Type B pancreatic cell (in vitro differentiated cells): ENCODE results near the gene SMIM35. TPM values are rescaled to one million over a fixed set of nuclear protein-coding genes. Genes with fewer than 3 reads are reported as not detected.

Experiments used
- DNase-seq: peaks from one replicate; pipeline ENCODE4 v3.0.0; 2021; ENCODE audit warnings: mixed read lengths; ENCODE audit not compliant: unreplicated experiment; ENCODE audit errors: extremely low spot score
- H3K27ac Mint-ChIP-seq: 2 replicates; pipeline ENCODE4 v1.8.0; 2021; ENCODE audit warnings: mild to moderate bottlenecking, mixed read lengths
- H3K27me3 Mint-ChIP-seq: 2 replicates; pipeline ENCODE4 v1.8.0; 2021; ENCODE audit warnings: mixed read lengths
- H3K36me3 Mint-ChIP-seq: 2 replicates; pipeline ENCODE4 v1.8.0; 2021; ENCODE audit warnings: mixed read lengths
- H3K4me1 Mint-ChIP-seq: one replicate; pipeline ENCODE4 v1.8.0; 2021; ENCODE audit warnings: mixed read lengths; ENCODE audit not compliant: unreplicated experiment
- H3K4me3 Mint-ChIP-seq: 2 replicates; pipeline ENCODE4 v1.8.0; 2021; ENCODE audit warnings: mild to moderate bottlenecking, mixed read lengths
- H3K9me3 Mint-ChIP-seq: 2 replicates; pipeline ENCODE4 v1.8.0; 2021; ENCODE audit warnings: mixed read lengths
- total RNA-seq: library from RNA; stranded (reverse); gene quantifications from 2 replicates; pipeline ENCODE4 v1.2.1, GENCODE V29; 2021; ENCODE audit warnings: low replicate concordance
- TF ChIP-seq, protein P1 (sequence below): fragments of 200-600 bp; sonication (generic); conservative IDR thresholded peaks from 2 replicates; pipeline ENCODE4 v1.5.0; 2021; ENCODE audit warnings: antibody characterized with exemption, mild to moderate bottlenecking

The SMIM35 gene
- total RNA-seq, 1 donor from 2014 or later = 0.17 TPM

DNA sequence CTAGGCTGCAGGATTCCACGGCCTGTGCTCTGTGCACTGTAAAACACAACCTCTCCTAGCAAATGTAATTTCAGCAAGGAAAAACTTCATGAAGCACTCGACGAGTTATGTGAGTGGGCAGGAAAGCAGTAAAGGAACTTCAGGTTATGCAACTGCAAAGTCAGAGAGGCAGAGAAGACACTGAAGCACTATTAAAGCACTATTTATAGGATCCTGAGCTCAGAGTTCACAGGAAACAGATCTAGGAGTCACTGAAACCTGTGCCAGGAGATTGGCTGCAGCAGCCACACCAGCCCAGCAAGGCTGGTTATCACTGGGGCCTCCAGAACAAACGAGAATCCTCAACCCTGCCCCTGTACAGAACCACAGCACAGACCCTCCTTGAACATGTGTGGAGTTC is 2.5 kb downstream of the SMIM35 start:
- H3K27me3 Mint-ChIP-seq = no peaks in the 10 kb centered on the region
- DNase-seq = no peak

GRCh38 chr11:118082880-118083552 is 3.7 kb downstream of the SMIM35 start:
- Mint-ChIP-seq H3K4me1 (peaks cover 35% of the 10 kb centered on the region), H3K9me3 (peaks cover 7% of the 10 kb centered on the region), H3K4me3 (peak overlapping the region; percentile 12), H3K27me3 (no peaks in the 10 kb centered on the region), H3K36me3 (peaks cover 9% of the 10 kb centered on the region), H3K27ac (peak overlapping the region; percentile 25)
- TF ChIP-seq, protein P1, sequence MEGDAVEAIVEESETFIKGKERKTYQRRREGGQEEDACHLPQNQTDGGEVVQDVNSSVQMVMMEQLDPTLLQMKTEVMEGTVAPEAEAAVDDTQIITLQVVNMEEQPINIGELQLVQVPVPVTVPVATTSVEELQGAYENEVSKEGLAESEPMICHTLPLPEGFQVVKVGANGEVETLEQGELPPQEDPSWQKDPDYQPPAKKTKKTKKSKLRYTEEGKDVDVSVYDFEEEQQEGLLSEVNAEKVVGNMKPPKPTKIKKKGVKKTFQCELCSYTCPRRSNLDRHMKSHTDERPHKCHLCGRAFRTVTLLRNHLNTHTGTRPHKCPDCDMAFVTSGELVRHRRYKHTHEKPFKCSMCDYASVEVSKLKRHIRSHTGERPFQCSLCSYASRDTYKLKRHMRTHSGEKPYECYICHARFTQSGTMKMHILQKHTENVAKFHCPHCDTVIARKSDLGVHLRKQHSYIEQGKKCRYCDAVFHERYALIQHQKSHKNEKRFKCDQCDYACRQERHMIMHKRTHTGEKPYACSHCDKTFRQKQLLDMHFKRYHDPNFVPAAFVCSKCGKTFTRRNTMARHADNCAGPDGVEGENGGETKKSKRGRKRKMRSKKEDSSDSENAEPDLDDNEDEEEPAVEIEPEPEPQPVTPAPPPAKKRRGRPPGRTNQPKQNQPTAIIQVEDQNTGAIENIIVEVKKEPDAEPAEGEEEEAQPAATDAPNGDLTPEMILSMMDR = no peak
- DNase-seq = no peak

More for the DNA sequence above, 2.5 kb downstream of the SMIM35 start:
- Mint-ChIP-seq H3K4me3 (peak overlapping the region; percentile 41), H3K36me3 (peaks cover 9% of the 10 kb centered on the region), H3K9me3 (peaks cover 12% of the 10 kb centered on the region), H3K27ac (peak overlapping the region; percentile 69), H3K4me1 (peaks cover 27% of the 10 kb centered on the region)
- TF ChIP-seq, protein P1 = no peak

- Mint-ChIP-seq H3K4me3 (no peak overlapping the region), H3K9me3 (no peaks in the 10 kb centered on the region), H3K4me1 (peaks cover 38% of the 10 kb centered on the region), H3K36me3 (peaks cover 2% of the 10 kb centered on the region), H3K27me3 (no peaks in the 10 kb centered on the region), H3K27ac (no peak overlapping the region)
- TF ChIP-seq, protein P1 = no peak
- no peak for DNase-seq
These were observed 5.4 kb downstream of the SMIM35 start for GRCh38 chr11:118081241-118081958.

DNA sequence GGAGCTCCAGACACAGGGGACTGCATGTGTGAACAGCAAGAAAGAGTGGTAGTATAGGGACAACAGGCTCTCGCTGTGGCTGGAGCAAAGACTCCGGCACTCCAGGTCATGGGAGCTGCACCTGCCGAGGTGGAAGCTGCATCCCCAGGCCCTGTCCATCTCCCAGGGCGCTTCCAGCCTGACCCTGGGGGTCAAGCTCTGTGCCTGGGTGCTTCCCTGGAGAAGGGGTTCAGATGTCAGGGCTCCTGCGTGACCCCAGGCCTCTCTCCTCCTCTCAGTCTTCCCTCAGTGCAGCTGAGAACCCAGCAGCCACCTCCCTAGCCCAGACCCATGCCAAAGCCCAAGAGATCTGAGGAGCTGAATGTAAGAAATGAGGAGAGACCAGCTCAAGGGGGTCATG is 6.5 kb downstream of the SMIM35 start:
- Mint-ChIP-seq H3K27ac (no peak overlapping the region), H3K9me3 (no peaks in the 10 kb centered on the region), H3K4me1 (peaks cover 42% of the 10 kb centered on the region), H3K36me3 (no peaks in the 10 kb centered on the region), H3K27me3 (no peaks in the 10 kb centered on the region), H3K4me3 (peak overlapping the region; percentile 66)
- TF ChIP-seq, protein P1 = no peak
- DNase-seq = no peak

GRCh38 chr11:118079491-118079890 is 7.3 kb downstream of the SMIM35 start:
- Mint-ChIP-seq H3K27ac (no peak overlapping the region), H3K4me3 (peak overlapping the region; percentile 86), H3K36me3 (no peaks in the 10 kb centered on the region), H3K9me3 (no peaks in the 10 kb centered on the region), H3K4me1 (peaks cover 43% of the 10 kb centered on the region), H3K27me3 (no peaks in the 10 kb centered on the region)
- no peak for DNase-seq
- TF ChIP-seq, protein P1 = no peak
